Erythroblast (primary cell): ENCODE results near the gene ITSN1.

ENCODE experiments used
- GATA1 ChIP-seq: IDR thresholded peaks from 2 replicates; pipeline ENCODE4 v1.6.1; 2011; ENCODE audit warnings: low read depth, mild to moderate bottlenecking, control low read depth, low read length, moderate library complexity
- POLR2A ChIP-seq: IDR thresholded peaks from 2 replicates; pipeline ENCODE4 v1.6.1; 2011; ENCODE audit warnings: mild to moderate bottlenecking, low read length

- TF ChIP-seq POLR2A = no peak
- no peak for TF ChIP-seq GATA1
Measured at GRCh38 chr21:33871171-33871570, 228.9 kb downstream of the ITSN1 start.
